Activated CD8-positive, alpha-beta T cell treated with anti-CD3 and anti-CD28 coated beads for 36 hours (primary cell): ENCODE data around the gene U2AF2. TPM values are rescaled to one million over a fixed set of nuclear protein-coding genes. Genes with fewer than 3 reads are reported as not detected.

ENCODE experiments used
- ATAC-seq: fragments of 200-7000 bp; cut with Tn5 transposase; one replicate; pipeline ENCODE4 v1.10.0; 2021; ENCODE audit warnings: mild to moderate bottlenecking, moderate library complexity
- CTCF ChIA-PET: fragments of 350-600 bp; sonication (Branson Sonifier 250); formaldehyde crosslinking; loops from one replicate; lab custom pipeline; 2021; ENCODE audit warnings: antibody characterized with exemption; lab: Charles Lee
- POLR2A ChIA-PET: fragments of 350-600 bp; sonication (Branson Sonifier 250); formaldehyde crosslinking; loops from one replicate; lab custom pipeline; 2021; ENCODE audit warnings: antibody characterized with exemption; lab: Charles Lee
- DNase-seq: peaks from one replicate; pipeline ENCODE4 v3.0.0-alpha.2; 2020
- H3K27ac Mint-ChIP-seq: one replicate; pipeline ENCODE4 v1.8.0; 2021; ENCODE audit warnings: mild to moderate bottlenecking, mixed read lengths
- H3K27me3 Mint-ChIP-seq: one replicate; pipeline ENCODE4 v1.8.0; 2021; ENCODE audit warnings: mixed read lengths
- H3K36me3 Mint-ChIP-seq: one replicate; pipeline ENCODE4 v1.8.0; 2021; ENCODE audit warnings: low read depth, mixed read lengths
- H3K4me1 Mint-ChIP-seq: one replicate; pipeline ENCODE4 v1.8.0; 2021; ENCODE audit warnings: low read depth, mixed read lengths
- H3K4me3 Mint-ChIP-seq: one replicate; pipeline ENCODE4 v1.8.0; 2021; ENCODE audit warnings: mild to moderate bottlenecking, moderate library complexity, mixed read lengths
- H3K9me3 Mint-ChIP-seq: one replicate; pipeline ENCODE4 v1.8.0; 2021; ENCODE audit warnings: mixed read lengths
- intact Hi-C: fragments of 100-400 bp; cut with micrococcal nuclease; formaldehyde crosslinking; loops from one replicate; pipeline ENCODE4 v1.10.0; 2022
- total RNA-seq, 2 experiments: library from RNA; stranded (reverse); gene quantifications; one replicate each; pipeline ENCODE4 v1.2.3, GENCODE V29; 2021
- TF ChIP-seq, protein P1 (sequence below): fragments of 200-600 bp; IDR thresholded peaks from one replicate; pipeline ENCODE4 v1.8.0; 2022; ENCODE audit warnings: antibody characterized with exemption, mild to moderate bottlenecking

Gene U2AF2
- total RNA-seq, 2 experiments from 2014 or later, result 304 to 306 TPM

DNA sequence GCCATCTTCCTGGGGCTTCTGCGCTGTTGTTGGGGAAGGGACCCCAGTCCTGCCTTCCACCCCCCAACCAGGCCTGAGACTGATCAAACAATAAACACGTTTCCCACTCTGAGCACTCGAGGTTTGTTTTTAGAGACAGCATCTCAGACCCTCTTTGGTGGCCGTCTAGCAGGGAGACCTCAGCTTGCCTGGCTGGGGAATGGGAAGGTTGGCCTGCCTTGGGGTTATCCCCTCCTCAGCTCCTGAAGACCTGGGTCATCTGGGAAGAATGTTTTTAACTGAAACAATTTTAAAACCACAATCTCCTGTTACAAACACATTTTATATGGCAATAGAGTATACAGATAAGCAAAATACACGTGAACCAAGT, 9.3 kb upstream of the U2AF2 start:
- peak overlapping the region; percentile 82 for H3K4me3 Mint-ChIP-seq
- TF ChIP-seq, protein P1, sequence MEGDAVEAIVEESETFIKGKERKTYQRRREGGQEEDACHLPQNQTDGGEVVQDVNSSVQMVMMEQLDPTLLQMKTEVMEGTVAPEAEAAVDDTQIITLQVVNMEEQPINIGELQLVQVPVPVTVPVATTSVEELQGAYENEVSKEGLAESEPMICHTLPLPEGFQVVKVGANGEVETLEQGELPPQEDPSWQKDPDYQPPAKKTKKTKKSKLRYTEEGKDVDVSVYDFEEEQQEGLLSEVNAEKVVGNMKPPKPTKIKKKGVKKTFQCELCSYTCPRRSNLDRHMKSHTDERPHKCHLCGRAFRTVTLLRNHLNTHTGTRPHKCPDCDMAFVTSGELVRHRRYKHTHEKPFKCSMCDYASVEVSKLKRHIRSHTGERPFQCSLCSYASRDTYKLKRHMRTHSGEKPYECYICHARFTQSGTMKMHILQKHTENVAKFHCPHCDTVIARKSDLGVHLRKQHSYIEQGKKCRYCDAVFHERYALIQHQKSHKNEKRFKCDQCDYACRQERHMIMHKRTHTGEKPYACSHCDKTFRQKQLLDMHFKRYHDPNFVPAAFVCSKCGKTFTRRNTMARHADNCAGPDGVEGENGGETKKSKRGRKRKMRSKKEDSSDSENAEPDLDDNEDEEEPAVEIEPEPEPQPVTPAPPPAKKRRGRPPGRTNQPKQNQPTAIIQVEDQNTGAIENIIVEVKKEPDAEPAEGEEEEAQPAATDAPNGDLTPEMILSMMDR, result no peak
- ATAC-seq, result no peak
- intact Hi-C loops, result no loop called here
- H3K27ac Mint-ChIP-seq, result peak overlapping the region; percentile 61
- H3K27me3 Mint-ChIP-seq, result no peaks in the 10 kb centered on the region
- ChIA-PET POLR2A (interaction anchor here (0.7 to 1.8 kb wide), 2 partner anchors 8 to 9 kb away, joined by 3 to 4 read pairs; partner anchors contain the start of gene U2AF2), CTCF (interaction anchor here (1.2 to 5.2 kb wide), 4 partner anchors 7 to 13 kb away, joined by 4 to 36 read pairs (median 6); no protein-coding TSS in a partner anchor)
- peaks cover 51% of the 10 kb centered on the region for H3K4me1 Mint-ChIP-seq
- H3K36me3 Mint-ChIP-seq, result peaks cover 36% of the 10 kb centered on the region
- no peaks in the 10 kb centered on the region for H3K9me3 Mint-ChIP-seq
- no peak for DNase-seq

- peaks cover 42% of the 10 kb centered on the region for H3K36me3 Mint-ChIP-seq
- TF ChIP-seq, protein P1, result no peak
- no peaks in the 10 kb centered on the region for H3K9me3 Mint-ChIP-seq
Measured at GRCh38 chr19:55646889-55647731, 7.7 kb upstream of the U2AF2 start.

DNA sequence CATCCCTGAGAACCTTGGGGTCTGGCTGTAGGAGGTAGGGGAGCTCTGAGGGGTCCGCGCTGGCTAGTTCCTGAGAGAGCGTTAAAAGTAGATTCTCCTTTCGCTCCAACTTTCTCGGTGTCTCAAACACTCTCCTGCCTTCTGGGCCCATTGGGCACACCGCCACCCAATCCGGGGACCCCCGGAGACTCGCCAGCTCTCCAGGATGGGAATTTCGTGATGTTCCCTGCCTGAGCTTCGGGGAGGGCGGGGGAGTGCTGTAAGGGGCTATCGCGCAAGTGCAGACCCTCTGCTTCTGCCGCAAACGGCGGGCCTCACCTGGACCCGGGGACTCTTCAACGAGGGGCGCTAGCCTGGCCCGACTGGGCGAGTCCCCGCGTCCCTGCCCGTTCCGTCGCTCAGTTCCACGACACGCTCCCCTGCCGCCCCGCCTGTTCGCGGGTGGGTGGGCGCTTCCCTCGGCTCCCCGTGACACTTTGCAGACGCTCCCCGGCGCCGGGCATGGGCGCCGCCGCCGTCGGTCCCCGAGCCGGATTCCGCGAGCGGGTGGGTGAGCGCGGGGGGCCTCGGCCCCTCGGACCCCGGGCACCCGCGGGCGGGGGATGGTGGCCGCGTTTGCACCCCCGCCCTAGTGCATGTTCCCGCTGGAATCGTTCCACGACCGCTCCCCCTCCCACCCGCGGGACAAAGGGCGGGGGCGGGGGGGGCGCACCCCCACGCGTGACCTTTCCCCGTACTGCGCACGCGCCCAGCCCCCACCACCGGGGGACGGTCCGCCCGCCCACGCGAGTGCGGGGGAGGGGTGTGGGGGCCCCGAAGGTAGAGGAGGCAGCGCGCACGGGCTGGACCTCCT, 6.9 kb upstream of the U2AF2 start, which contains the start of gene CCDC106:
TSS of gene CCDC106 (plus strand) at position 481 of the 853 bp plus-strand sequence. CDS start 835 bp downstream, outside the sequence.
- CTCF ChIA-PET, result interaction anchor here (0.9 to 5.2 kb wide), 5 partner anchors 11 to 181 kb away, joined by 3 to 36 read pairs (median 4); no protein-coding TSS in a partner anchor
- peak within 1 kb of the TSS; percentile 79 for H3K4me3 Mint-ChIP-seq

More at GRCh38 chr19:55646889-55647731, 7.7 kb upstream of the U2AF2 start:
- POLR2A ChIA-PET, result interaction anchor here (0.8 to 3.0 kb wide), 7 partner anchors 11 to 160 kb away, joined by 4 to 9 read pairs (median 5); partner anchors contain the start of genes FIZ1, ZNF524 and ZNF784
- DNase-seq, result no peak
- CTCF ChIA-PET, result interaction anchor here (0.9 to 5.2 kb wide), 5 partner anchors 10 to 180 kb away, joined by 3 to 36 read pairs (median 4); no protein-coding TSS in a partner anchor
- Mint-ChIP-seq H3K4me1 (peaks cover 58% of the 10 kb centered on the region), H3K27ac (peak overlapping the region; percentile 90), H3K4me3 (peak overlapping the region; percentile 79), H3K27me3 (no peaks in the 10 kb centered on the region)
- intact Hi-C loops, result no loop called here
- ATAC-seq, result no peak

GRCh38 chr19:55648585-55649267, 6.1 kb upstream of the U2AF2 start:
- ATAC-seq (no peak), DNase-seq (no peak)
- CTCF ChIA-PET, result interaction anchor here (1.3 to 5.2 kb wide), 3 partner anchors 9 to 16 kb away, joined by 6 to 36 read pairs (median 15); no protein-coding TSS in a partner anchor
- Mint-ChIP-seq H3K27me3 (no peaks in the 10 kb centered on the region), H3K36me3 (peaks cover 39% of the 10 kb centered on the region), H3K4me1 (peaks cover 57% of the 10 kb centered on the region), H3K27ac (peak overlapping the region; percentile 82), H3K4me3 (peak overlapping the region; percentile 74), H3K9me3 (no peaks in the 10 kb centered on the region)
- POLR2A ChIA-PET, result interaction anchor here (1.3 to 3.0 kb wide), 3 partner anchors 9 to 19 kb away, joined by 4 to 9 read pairs (median 4); no protein-coding TSS in a partner anchor
- TF ChIP-seq, protein P1, result no peak
- intact Hi-C loops, result no loop called here

More for the DNA sequence above, 6.9 kb upstream of the U2AF2 start, which contains the start of gene CCDC106:
- H3K27ac Mint-ChIP-seq, result peak within 1 kb of the TSS; percentile 90
- peaks cover 44% of the 10 kb centered on the region for H3K36me3 Mint-ChIP-seq
- intact Hi-C loops, result no loop called here
- ATAC-seq (no peak), DNase-seq (peak; percentile 49)
- no peaks in the 10 kb centered on the region for H3K27me3 Mint-ChIP-seq
- peaks cover 59% of the 10 kb centered on the region for H3K4me1 Mint-ChIP-seq
- POLR2A ChIA-PET, result interaction anchor here (0.9 to 3.0 kb wide), 6 partner anchors 10 to 161 kb away, joined by 5 to 9 read pairs (median 5); partner anchors contain the start of genes FIZ1, ZNF524 and ZNF784
- TF ChIP-seq, protein P1, result no peak
- H3K9me3 Mint-ChIP-seq, result no peaks in the 10 kb centered on the region
